ENCODE measurements around the gene FOXO6.
"Not testable (repeated sequence)": the region's sequence is repeated elsewhere in the genome, so short reads cannot be mapped to it uniquely, and the experiment has no call there.

FOXO6 gene

GRCh38 chr1:41329662-41330587 is 31.3 kb upstream of the FOXO6 start:
- DNase-seq, result no peak

GRCh38 chr1:41330588-41331545 is 30.4 kb upstream of the FOXO6 start:
- no peak for DNase-seq

- DNase-seq, result no peak
These were observed 29.7 kb upstream of the FOXO6 start for GRCh38 chr1:41331546-41331917.

GRCh38 chr1:41332161-41332560 is 29.1 kb upstream of the FOXO6 start:
- not testable (repeated sequence) for DNase-seq

- DNase-seq, result peak; percentile 34
These were observed 28.0 kb upstream of the FOXO6 start for GRCh38 chr1:41333146-41333784.

GRCh38 chr1:41338820-41339219 is 22.4 kb upstream of the FOXO6 start:
- DNase-seq, result no peak

- DNase-seq, result no peak
These were observed 20.4 kb upstream of the FOXO6 start for GRCh38 chr1:41340655-41341364.

- DNase-seq, result no peak
These were observed 19.9 kb upstream of the FOXO6 start for GRCh38 chr1:41341365-41341683.

- no peak for DNase-seq
These were observed 19.3 kb upstream of the FOXO6 start for GRCh38 chr1:41341772-41342562.

GRCh38 chr1:41342774-41343355 is 18.4 kb upstream of the FOXO6 start:
- no peak for DNase-seq

GRCh38 chr1:41343790-41344699 is 17.2 kb upstream of the FOXO6 start:
- no peak for DNase-seq

- no peak for DNase-seq
These were observed 16.5 kb upstream of the FOXO6 start for GRCh38 chr1:41344708-41345159.

- DNase-seq, result no peak
These were observed 15.7 kb upstream of the FOXO6 start for GRCh38 chr1:41345434-41346075.

- no peak for DNase-seq
These were observed 14.0 kb upstream of the FOXO6 start for GRCh38 chr1:41347276-41347675.

GRCh38 chr1:41348394-41348793 is 12.8 kb upstream of the FOXO6 start:
- no peak for DNase-seq

- DNase-seq, result no peak
These were observed 11.7 kb upstream of the FOXO6 start for GRCh38 chr1:41349361-41350054.

- no peak for DNase-seq
These were observed 11.2 kb upstream of the FOXO6 start for GRCh38 chr1:41350055-41350378.

- no peak for DNase-seq
These were observed 9.7 kb upstream of the FOXO6 start for GRCh38 chr1:41351262-41352151.
